GM18870 (cell line): ENCODE data around the gene SLFN11.
"Not testable (repeated sequence)": the region's sequence is repeated elsewhere in the genome, so short reads cannot be mapped to it uniquely, and the experiment has no call there.

Experiments
- ATAC-seq: cut with Tn5 transposase; IDR thresholded peaks from one replicate; pipeline ENCODE4 v1.9.1; 2021; ENCODE audit warnings: moderate library complexity; ENCODE audit not compliant: unreplicated experiment

SLFN11 gene

GRCh38 chr17:35359398-35359797 is 14.0 kb downstream of the SLFN11 start:
- no peak for ATAC-seq

- no peak for ATAC-seq
Measured at GRCh38 chr17:35352284-35352683, 21.1 kb downstream of the SLFN11 start.

- ATAC-seq, result no peak
Measured at GRCh38 chr17:35350493-35350892, 22.9 kb downstream of the SLFN11 start.

DNA sequence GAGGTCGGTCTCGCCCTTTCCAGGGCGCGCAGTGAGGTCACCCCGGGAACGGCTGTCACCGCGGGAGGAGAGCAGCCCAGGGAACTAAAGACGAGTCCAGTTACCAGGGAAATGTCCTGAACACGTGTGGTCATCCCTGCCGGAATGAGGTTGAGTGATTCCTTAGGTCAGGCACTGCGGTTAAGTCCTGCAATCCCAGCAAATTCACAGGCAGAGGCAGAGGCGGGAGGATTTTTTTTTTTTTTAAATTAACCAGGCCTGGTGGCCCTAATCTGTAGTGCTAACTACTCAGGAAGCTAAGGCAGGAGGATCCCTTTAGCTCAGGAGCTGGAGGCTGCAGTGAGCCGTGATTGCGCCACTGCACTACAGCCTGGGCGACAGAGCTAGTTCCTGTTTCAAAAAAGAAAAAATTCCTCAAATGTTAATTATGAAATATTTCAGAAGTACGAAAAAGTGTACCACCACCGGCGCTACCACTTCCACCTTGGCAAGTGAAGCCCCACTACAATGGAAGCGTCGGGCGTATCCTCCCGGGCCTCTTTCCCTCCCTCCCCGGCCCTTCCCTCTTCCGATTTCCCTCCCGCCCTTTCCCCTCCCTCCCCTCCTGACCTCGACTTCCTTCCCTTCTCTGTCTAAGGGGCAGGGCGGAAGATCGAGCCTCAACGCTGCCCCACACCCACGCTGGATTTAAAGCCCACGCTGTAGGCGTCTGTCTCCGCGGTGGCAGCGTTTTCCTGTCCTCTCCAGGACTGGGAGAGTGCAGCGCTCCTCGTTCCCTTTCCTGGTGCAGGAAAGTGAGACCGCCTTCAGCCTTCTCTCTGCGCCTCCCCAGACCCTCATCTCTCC is 27.3 kb downstream of the SLFN11 start:
- no peak for ATAC-seq

- ATAC-seq, result no peak
Measured at GRCh38 chr17:35345445-35345925, 27.9 kb downstream of the SLFN11 start.

- no peak for ATAC-seq
Measured at GRCh38 chr17:35344262-35344661, 29.2 kb downstream of the SLFN11 start.

- ATAC-seq, result no peak
Measured at GRCh38 chr17:35342276-35342675, 31.1 kb downstream of the SLFN11 start.

- ATAC-seq, result no peak
Measured at GRCh38 chr17:35341411-35341992, 31.9 kb downstream of the SLFN11 start.

GRCh38 chr17:35338230-35338629 is 35.2 kb downstream of the SLFN11 start:
- ATAC-seq, result no peak

- no peak for ATAC-seq
Measured at GRCh38 chr17:35337364-35337763, 36.1 kb downstream of the SLFN11 start.

DNA sequence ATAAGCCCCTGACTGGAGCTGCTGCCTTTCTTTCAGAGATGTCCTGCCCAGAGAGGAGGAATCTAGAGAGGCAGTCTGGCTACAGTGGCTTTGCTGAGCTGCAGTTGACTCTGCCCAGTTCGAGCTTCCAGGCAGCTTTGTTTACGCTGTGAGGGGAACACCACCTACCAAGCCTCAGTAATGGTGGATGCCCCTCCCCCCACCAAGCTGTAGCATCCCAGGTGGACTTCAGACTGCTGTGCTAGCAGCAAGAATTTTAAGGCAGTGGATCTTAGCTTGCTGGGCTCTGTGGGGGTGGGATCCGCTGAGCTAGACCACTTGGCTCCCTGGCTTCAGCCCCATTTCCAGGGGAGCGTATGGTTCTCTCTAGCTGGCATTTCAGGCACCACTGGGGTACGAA is 39.8 kb downstream of the SLFN11 start:
- ATAC-seq, result not testable (repeated sequence)

DNA sequence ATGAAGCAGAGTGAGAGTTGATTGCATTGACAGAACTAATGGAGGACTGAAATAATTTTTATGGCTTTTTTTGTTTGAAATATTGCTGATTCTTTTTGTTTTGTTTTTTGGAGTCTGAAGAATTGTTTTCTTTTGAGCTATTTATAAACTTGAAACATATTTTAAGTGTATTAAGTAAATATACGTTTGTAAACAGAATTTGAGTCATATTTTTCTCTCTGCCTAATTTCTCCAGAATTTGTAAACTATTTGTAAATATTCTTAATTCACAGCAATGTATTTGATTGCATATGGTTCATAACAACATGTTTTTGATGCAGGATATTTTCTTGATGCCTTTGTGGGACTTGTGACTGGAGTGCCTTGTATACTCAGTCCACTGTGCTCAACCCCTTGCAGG is 50.7 kb downstream of the SLFN11 start:
- ATAC-seq, result no peak

GRCh38 chr17:35315971-35316370 is 57.5 kb downstream of the SLFN11 start:
- no peak for ATAC-seq

DNA sequence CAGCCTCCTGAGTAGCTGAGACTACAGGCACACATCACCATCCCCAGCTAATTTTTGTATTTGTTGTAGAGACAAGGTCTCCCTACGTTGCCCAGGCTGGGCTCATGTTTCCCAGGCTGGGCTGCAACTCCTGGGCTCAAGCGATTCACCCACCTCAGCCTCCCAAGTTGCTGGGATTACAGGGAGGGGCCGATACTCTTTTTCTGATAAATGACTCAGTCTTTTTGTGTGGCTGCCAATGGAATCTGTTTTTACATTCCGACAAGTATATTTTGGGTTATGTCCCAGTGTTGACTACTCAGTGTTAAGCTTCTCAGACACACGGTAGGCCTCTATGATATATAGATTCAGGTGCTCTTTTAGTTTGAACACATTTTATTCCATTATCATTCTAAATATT is 58.1 kb downstream of the SLFN11 start:
- ATAC-seq, result no peak

GRCh38 chr17:35314415-35315216 is 58.8 kb downstream of the SLFN11 start:
- ATAC-seq, result no peak

- ATAC-seq, result no peak
Measured at GRCh38 chr17:35313875-35314409, 59.5 kb downstream of the SLFN11 start.

DNA sequence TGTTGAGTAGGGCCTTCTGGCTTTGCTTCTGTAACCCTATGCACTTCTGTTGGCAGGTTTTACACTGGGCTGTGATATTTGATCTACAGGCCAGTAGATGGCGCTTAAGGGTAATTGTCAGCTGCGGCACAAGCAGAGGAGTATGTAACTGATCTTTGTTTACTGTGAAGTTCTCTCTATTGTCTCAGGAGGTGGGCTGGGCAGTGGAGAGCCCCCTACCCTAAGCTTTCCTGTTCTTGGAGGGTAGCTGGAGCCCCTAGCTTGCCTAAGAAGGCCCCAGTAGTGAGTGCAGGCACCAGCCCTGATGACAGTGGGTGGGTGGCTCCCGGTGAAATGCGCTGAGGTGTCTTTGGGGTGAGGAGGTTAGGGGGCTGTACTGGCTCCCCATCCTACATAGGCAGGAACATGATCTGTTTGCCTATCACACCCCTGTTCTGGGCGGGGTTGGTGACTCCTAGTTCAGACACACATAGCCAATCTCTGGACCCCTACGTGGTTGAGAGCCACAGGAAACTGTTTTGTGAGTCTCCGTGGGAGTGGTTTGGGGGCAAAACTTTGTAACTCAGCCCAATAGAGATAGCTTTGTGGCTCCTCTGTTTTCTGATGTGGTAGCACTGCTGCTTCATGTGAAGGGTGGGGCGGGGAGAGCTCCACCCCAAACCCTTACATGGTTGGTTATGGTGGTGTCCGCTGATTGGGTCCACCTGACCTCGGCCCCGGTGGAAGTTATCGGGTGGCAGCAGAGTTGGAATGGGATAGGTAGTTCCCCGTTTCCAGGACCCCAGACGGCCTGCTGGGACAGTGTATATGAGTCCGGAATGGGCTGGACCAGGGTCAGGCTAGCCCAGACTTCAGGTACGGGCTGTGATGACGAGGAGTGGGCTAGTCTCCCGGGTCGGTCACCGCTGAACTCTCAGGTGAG is 60.4 kb downstream of the SLFN11 start:
- peak; percentile 58 for ATAC-seq

GRCh38 chr17:35312346-35312745 is 61.1 kb downstream of the SLFN11 start:
- no peak for ATAC-seq

- not testable (repeated sequence) for ATAC-seq
Measured at GRCh38 chr17:35309345-35309744, 64.1 kb downstream of the SLFN11 start.
